GM19351 (cell line): ENCODE measurements around the gene MROH8.

ENCODE experiments used
- ATAC-seq: cut with Tn5 transposase; IDR thresholded peaks from one replicate; pipeline ENCODE4 v1.9.1; 2021; ENCODE audit warnings: mild to moderate bottlenecking, moderate library complexity; ENCODE audit not compliant: unreplicated experiment

Gene MROH8

DNA sequence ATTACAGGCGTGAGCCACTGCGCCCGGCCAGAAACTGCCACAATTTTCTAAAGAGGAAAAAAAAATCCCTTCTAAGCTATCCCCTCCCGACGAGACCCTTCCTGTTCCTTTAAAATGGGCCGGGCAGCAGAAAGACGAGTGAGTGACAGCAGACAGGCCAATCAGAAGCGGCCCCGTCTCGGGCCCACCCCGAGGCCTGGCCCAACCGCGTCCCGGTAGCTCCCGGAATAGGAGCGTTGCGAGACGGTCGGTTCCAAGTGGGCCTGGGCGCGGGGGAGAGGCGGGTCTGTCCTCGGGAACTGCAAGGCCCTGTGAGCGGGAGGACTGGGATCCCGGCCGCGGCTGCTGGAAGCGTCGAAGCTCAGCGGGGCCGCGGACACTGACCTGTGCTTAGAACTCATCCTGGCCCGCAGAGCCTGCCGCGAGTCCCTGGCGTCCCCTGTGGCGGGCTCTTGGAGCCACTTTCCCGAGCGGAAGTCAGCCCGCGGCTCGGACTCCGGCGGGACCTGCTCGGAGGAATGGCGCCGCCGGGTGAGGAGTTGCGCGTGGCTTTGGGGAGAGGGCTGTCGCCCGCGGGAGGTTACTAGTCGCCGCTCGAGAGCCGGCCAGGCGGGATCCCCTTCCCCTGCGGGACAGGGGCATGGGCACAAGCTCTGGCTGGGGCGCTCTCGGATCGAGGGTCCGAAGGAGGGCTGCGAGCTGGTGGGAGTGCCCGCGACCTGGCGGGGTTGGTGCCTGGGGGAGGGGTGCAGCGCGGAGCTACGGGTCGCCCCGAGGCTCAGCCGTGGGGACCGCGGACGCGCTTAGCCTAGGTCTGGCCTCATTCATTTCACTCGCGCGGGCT lies at the start of gene MROH8, which contains the start of gene RPN2:
Gene MROH8 (minus strand): TSS at position 710 of the 844 bp plus-strand sequence.
Gene RPN2 (plus strand): TSS at position 492 of the 844 bp plus-strand sequence. CDS start 27 bp downstream, at position 519.
- peak; percentile 91 for ATAC-seq

DNA sequence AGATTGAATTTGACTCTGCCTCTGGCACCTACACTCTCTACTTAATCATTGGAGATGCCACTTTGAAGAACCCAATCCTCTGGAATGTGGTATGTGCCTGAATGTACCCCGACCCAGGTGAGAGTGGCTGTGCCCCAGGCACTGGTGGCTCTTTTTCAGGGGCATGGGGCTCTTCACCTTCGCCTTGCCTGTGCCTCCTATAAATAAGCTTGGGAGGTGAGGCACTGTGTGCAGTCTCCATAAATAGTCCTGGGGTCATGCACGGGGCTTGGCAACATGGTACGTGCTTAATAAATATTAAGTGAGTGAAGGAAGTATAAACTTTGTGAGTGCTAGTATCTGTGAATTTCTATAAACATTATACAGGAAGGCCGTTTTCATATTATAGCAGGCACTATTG lies 49.3 kb upstream of the MROH8 start:
- ATAC-seq: no peak

DNA sequence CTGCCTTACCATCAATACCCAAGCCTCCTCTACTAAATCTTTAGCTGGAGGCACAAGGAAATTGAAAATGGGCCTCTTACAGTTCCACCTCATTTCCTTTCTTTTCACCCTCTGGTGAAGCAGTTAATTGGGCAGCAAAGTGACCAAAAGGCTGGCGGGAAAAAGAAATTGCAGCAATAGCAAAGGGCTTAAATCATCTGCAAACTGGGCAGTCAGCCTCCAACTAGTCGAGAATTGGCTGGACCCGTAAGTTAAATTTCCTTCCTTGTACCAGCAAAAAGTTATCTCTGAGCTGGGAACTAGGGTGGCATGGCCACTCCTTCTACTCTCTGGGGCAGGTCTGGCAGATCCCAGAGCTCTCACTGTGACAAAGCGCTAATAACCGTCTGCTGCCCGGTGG lies 48.7 kb upstream of the MROH8 start:
- ATAC-seq: no peak

DNA sequence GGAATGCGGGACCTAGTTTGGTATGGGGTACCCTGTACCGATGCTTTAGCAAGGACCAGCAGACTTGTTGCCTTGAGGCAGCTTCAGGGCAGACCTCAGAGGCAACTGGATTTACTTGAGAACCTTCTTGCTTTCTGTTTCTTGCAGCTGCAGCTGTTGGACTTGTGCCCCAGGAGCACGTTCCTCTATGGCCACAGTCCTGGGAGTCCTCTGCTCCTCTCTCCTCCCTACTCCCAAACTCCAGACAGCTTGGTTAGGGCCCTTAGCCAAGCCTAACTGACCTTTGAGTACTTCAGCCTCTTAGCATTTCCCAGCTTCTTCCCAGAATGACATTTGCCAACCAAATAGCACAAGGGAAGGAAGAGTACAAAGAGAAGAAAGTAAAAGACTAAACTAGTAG lies 47.5 kb upstream of the MROH8 start:
- no peak for ATAC-seq

DNA sequence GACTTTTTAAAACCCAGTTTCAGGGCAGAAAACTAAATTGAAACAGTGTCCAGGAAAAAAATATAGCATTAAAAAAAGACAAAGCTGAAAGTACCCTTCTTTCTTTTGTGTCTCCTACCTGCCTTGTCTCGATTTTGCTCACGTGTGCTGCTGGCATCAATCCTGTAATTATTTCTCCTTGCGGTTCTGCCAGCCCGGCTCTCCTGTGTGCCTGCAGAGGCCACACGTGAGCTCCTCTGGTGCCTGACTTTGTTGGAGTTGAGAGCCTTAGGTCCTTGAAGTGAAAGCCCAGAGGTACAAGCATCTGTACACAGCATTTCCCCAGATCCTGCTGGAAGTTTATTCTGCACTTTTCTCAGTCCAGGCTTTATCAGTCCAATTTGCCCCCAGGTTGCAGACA lies 45.8 kb upstream of the MROH8 start:
- ATAC-seq: no peak

DNA sequence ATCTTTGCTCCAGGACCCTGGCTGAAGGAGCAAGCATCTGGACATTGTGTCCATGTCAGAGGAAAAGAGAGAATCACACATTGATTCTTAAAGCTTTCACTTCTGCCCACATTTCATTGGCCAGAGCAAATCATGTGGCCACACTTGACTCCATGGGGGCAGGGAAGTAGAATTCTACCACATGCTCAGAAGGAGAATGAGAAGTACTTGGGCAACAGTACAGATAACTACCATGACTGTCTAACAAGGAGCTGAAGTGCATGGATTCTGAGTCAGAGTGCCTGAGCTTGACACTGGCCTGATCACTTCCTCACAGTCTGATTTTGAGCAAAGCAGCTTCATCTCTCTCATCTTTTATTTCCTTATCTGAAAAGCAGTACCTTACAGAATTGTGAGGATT lies 43.7 kb upstream of the MROH8 start:
- ATAC-seq: no peak

DNA sequence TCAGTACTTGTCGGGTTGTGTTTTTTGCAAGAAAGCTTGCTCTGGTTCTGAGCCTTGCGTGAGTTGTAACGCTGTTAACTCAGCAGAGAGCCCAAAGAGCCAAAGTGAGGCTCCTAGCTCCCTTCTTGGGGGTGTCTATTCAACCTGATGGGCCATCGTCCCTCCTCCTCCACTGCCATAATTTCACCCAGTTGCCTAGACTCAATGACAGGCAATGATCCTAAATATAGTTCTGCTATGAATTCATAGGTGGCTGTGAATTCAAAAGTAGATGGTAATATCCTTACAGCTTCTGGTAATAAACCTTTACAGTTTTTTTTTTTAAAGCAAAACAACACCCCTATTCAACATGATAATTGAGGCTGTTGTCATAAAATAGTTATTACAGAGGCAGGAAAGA lies 42.7 kb upstream of the MROH8 start:
- ATAC-seq: no peak

DNA sequence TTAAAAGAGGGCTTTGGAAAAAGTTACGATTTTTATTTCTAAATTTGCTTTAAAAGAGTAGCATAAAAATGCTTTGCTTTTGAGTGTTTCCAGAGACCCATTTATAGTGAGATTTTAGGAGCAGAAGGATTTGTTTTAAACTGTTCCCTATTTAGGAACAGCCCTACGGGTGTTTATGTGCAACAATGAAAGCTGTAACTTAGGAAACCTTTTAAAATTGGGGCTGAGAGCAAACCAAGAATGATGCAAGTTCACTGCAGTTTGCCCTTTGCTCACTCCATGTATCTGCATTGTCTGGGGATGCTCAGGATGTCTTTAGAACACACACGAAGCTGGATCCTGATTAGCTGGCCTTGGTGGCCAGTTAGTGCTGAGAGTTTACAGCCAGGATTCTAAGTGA lies 41.4 kb upstream of the MROH8 start:
- no peak for ATAC-seq

DNA sequence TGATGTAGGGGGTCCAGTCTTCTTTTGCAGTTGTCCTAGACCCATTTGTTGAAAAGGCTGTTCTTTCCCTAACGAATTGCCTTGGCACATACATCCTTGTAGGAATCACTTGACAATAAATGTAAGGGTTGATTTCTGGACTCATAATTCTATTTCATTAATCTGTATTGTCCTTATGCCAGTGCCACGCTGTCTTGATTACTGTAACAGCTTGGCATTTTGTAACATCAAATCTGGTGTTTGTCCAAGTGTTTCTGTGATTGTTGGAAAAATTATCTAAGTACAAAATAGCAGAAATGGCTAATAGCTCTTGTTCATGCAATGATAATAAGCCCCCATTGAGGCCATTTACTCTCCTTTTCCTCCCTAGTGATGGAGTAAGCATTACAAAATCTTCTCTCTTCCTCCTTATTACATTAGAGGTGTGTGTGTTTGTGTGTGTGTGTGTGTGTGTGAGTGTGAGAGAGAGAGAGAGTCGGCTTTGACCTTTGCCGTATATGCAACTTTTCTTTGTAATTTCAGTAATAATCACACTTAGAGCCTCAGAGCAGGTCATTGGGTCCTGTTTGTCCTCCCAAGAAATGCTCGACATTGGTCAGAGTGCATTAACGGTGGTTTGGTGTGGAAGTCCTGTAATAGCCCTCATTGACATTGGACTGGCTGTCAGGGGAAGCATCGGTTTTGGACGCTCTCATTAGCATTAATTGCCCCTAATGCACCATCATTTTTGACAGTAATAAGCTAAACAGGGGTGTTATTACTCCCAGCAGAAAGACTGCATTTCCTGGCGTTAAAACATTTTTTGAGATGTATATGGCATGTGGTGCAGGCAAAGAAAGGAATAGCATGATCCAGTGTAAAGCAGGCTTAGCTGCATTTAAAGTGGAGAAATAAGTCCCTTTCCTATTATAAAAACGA lies 40.7 kb upstream of the MROH8 start:
- ATAC-seq: no peak

DNA sequence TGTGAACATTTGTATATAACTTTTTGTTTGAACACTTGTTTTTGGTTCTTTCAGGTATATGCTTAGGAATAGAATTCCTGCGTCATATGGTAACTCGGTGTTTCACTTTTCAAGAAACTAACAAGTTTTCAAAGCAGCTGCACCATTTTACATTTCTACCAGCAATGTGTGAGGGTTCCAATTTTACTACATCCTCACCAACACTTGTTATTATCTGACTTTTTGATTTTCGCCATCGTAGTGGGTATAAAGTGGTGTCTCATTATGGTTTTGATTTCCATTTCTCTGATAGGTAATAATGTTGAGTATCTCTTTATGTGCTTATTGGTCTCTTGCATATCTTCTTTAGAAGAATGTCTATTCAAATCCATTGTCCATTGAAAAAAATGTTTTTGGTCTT lies 39.6 kb upstream of the MROH8 start:
- no peak for ATAC-seq

DNA sequence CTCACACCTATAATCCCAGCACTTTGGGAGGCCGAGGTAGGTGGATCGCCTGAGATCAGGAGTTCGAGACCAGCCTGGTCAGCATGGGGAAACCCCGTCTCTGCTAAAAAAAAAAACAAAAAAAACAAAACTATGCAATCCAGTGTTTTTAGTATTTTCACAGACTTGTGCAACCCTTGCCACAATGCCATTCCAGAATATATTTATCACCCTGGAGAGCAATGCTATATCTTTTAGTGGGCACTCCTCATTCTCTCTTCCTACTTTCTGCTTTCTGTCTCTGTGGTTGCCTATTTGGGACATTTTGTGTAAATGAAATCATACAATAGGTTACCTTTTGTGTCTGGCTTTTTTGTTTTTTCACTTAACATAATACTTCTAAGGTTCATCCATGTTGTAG lies 39.1 kb upstream of the MROH8 start:
- ATAC-seq: no peak

DNA sequence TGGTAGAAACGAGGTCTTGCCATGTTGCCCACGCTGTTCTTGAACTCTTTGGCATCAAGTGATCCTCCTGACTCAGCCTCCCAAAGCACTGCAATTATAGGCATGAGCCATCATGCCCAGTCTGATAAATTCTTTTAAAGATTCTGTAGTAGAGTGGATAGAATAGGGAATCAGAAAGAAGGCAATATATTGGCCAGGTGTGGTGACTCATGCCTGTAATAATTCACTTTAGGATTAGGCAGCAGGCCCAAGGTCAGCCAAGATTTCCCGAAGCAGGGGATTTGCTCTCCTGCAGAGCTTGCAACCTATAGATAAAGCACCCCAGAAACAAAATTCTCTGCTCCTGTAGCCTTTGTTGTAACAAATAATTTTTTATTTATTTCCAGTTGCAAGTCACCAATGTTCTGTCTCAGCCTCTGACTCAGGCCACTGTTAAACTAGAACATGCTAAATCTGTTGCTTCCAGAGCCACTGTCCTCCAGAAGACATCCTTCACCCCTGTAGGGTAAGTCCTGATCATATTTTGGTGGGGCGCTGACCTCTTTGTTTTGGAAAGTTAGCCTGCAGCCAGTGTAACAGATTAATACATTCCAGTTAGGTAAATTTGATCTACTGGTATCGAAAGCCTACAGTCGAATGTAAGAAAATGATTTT lies 30.4 kb upstream of the MROH8 start:
- no peak for ATAC-seq

DNA sequence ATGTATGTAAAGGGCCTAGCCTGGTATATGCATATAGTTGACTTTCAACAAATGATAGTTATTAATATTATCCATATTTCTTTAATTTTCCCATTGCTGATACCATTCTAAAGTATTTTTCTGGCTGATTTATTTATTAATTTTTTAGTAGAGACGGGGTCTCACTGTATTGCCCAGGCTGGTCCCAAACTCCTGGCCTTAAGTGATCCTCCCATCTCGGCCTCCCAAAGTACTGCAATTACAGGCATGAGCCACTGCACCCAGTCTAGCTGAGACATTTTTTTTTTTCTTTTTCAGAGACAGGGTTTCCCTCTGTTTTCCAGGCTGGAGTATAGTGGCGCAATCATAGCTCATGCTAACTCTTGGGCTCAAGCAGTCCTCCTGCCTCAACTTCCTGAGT lies 29.8 kb upstream of the MROH8 start:
- no peak for ATAC-seq

DNA sequence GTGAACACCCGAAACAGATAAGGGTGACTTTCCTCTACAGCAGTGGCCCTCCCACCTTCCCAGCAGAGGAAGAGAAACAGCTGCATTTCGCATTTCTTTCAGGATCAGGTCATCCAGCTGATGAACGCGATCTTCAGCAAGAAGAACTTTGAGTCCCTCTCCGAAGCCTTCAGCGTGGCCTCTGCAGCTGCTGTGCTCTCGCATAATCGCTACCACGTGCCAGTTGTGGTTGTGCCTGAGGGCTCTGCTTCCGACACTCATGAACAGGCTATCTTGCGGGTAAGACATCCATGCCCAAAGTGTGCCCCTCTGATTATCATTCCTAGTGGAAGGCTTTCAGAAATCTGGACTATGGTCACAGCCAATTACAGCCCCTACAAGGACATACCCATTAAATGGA lies 27.8 kb upstream of the MROH8 start:
- no peak for ATAC-seq

DNA sequence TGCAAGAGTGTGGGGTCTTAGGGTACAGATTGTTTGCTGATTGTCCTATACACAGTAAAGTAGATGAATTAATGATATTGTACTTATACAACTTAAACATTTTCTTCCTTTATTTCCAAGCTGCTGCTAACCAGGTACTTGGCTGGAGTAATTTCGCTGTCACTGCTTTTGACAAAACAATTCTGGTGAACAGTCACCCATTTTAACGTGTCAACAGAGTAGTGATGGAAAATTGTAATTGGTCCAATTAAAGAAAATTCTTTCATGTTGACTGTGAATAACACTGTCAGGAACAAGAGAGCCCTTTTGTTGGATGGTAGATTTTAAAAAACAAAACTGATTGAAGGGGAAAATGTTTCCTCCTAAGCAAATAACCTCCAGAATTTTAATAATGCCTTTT lies 26.4 kb upstream of the MROH8 start:
- no peak for ATAC-seq

DNA sequence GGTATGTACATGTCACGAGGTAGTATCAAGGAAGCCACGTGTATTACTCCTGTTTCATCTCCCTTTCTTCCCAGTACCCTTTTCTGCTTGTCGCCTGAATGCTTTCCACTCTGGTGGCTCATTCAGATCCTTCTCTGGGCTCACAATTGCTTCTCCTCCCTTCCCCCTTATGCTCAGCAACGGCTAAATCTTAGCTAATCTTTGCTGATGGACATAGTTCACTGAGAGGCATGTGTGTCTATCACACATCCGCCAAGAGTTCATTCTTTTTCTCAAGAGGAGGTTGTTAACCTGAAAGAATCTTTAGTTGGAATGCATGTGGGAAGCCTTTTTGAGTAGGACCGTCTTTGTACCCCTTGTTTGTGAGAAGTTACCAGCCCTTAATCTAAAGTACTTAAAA lies 25.8 kb upstream of the MROH8 start:
- ATAC-seq: no peak

DNA sequence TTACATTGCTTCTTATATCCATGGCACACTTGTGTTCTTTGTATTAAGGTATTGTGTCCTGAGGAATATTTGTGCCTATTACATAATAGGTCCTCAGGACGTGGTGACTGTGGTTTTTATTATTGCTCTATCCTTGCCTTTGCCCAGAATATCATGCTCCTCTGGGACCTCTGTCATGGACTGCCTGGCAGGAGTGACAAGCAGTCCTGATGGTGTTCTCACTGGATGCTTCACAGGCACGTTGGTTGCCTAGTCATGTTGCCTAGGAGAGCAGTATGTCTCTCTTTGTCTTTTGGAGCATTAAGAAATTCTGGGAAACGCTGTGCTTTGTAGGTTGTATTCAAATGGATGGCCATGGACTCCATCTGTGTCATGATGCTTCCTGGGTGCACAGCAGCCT lies 24.7 kb upstream of the MROH8 start:
- no peak for ATAC-seq

DNA sequence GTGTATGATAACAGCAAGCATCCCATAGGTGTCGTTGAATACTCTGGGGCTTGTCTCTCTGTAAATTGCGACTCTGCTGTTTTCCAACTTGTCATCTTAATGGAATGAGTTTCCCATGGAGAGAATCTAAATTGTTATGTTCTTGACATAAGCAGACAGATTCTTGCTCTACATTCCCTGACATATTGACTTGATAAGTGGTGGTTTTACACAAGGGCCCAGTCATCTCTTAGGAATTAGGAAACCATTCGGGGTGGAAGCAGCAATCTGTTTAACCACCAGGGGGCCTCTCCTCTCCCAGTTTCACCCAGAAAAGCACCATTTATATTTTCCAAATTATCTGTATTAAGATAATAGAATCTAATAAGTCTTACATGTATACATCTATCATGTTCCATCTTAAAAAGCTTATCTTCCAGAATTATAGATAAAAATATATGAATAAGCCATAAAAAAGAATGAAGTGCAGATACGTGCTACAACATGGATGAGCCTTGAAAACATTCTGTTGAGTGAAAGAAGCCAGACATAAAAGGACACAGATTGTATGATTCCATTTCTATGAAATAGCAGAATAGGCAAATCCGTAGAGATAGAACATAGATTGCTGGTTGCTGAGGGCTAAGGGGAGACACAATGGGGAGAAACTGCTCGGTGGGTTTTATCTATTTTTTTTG lies 23.1 kb upstream of the MROH8 start:
- ATAC-seq: no peak

DNA sequence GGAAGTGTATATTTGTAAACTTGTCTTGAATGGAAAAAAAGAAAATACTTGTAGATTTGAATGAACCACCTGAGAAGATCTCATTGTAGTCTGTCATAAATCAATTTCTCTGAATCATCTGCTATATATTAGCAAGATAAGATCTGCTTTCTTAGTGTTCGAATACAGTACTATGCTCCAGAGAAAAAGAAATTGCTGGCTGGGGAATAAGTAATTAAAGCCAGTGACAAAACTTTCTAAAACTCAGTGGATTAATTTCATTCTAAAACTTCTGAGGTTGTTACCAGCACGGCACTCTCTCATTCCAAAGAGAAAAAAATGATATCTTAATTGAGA lies 22.4 kb upstream of the MROH8 start:
- no peak for ATAC-seq

DNA sequence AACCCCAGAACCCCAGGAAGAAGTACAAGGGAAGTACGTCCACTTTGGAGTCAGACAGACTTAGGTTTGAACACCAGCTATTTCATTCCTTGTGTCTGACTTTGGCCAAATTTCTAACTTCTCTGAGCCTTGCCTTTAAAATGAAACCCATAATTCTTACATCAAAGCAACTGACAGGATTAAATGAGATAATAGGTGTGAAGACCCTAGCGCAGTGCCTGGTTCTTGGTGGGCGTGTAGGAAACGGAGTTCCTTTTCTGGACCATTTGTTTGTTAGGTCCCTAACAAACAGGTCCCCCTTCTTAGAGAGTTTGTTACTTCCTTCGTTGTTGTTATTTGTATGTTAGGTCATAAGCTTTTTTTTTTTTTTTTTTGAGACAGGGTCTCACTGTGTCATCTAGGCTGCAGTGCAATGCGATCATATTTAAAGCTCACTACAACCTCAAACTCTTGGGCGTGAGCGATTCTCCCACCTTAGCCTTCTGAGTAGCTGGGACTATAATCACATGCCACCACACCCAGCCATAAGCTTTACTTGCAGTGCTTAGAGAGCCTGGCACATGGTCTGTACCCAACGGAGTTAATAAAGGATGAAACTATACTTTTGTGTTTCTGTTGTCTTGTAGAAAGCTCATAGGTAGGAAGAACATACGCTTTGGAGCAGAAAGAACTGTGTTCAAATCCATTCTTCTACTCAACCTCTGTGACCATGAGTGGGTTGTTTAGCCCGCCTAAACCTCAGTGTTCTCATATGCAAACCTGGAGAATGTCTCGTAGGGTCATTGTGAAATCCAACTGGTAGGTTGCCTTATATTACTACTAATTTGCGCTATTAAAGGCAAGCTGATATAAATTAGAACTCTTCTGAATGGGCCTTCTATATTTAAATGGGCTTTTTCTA lies 21.8 kb upstream of the MROH8 start:
- no peak for ATAC-seq
